ENCODE measurements around the gene SLC39A9.

The SLC39A9 gene

GRCh38 chr14:69355154-69355597 is 43.3 kb upstream of the SLC39A9 start:
- H3K9me3 ChIP-seq (ENCODE audit: insufficient read depth, low read length): no peaks in the 10 kb centered on the region
- H3K9ac ChIP-seq (ENCODE audit: insufficient read length, low read depth): no peak overlapping the region
- TF ChIP-seq SUZ12 (IDR thresholded peaks at IDR 0.05; ENCODE audit: extremely low read depth, insufficient read depth, insufficient read length) (no peak), ZNF274 (IDR thresholded peaks at IDR 0.05; ENCODE audit: low read depth, low read length) (no peak), YY1 (IDR thresholded peaks at IDR 0.05; ENCODE audit: insufficient read depth, insufficient read length) (no peak)
- no peaks in the 10 kb centered on the region for H3K27me3 ChIP-seq (ENCODE audit: insufficient read depth, insufficient read length)
- H3K4me3 ChIP-seq (ENCODE audit: insufficient read length, low read depth): no peak overlapping the region
- DNase-seq (ENCODE audit: low read depth, low spot score): no peak
- peaks cover 7% of the 10 kb centered on the region for H3K4me1 ChIP-seq (ENCODE audit: insufficient read depth, insufficient read length)
- H3K36me3 ChIP-seq (ENCODE audit: insufficient read depth, insufficient read length, low read length): no peaks in the 10 kb centered on the region

GRCh38 chr14:69355607-69356281 is 42.7 kb upstream of the SLC39A9 start:
- no peaks in the 10 kb centered on the region for H3K36me3 ChIP-seq (ENCODE audit: insufficient read depth, insufficient read length, low read length)
- H3K4me1 ChIP-seq (ENCODE audit: insufficient read depth, insufficient read length): peaks cover 6% of the 10 kb centered on the region
- H3K9me3 ChIP-seq (ENCODE audit: insufficient read depth, low read length): no peaks in the 10 kb centered on the region
- DNase-seq (ENCODE audit: low read depth, low spot score): no peak
- no peaks in the 10 kb centered on the region for H3K27me3 ChIP-seq (ENCODE audit: insufficient read depth, insufficient read length)
- no peak overlapping the region for H3K4me3 ChIP-seq (ENCODE audit: insufficient read length, low read depth)
- H3K9ac ChIP-seq (ENCODE audit: insufficient read length, low read depth): no peak overlapping the region
- no peak for TF ChIP-seq SUZ12 (IDR thresholded peaks at IDR 0.05; ENCODE audit: extremely low read depth, insufficient read depth, insufficient read length)
- no peak for TF ChIP-seq ZNF274 (IDR thresholded peaks at IDR 0.05; ENCODE audit: low read depth, low read length)
- TF ChIP-seq YY1 (IDR thresholded peaks at IDR 0.05; ENCODE audit: insufficient read depth, insufficient read length): no peak

GRCh38 chr14:69356903-69357543 is 41.5 kb upstream of the SLC39A9 start:
- no peaks in the 10 kb centered on the region for H3K36me3 ChIP-seq (ENCODE audit: insufficient read depth, insufficient read length, low read length)
- H3K9ac ChIP-seq (ENCODE audit: insufficient read length, low read depth): no peak overlapping the region
- TF ChIP-seq SUZ12 (IDR thresholded peaks at IDR 0.05; ENCODE audit: extremely low read depth, insufficient read depth, insufficient read length) (no peak), ZNF274 (IDR thresholded peaks at IDR 0.05; ENCODE audit: low read depth, low read length) (no peak), YY1 (IDR thresholded peaks at IDR 0.05; ENCODE audit: insufficient read depth, insufficient read length) (no peak)
- H3K4me1 ChIP-seq (ENCODE audit: insufficient read depth, insufficient read length): peaks cover 2% of the 10 kb centered on the region
- H3K27me3 ChIP-seq (ENCODE audit: insufficient read depth, insufficient read length): no peaks in the 10 kb centered on the region
- DNase-seq (ENCODE audit: low read depth, low spot score): no peak
- H3K4me3 ChIP-seq (ENCODE audit: insufficient read length, low read depth): no peak overlapping the region
- no peaks in the 10 kb centered on the region for H3K9me3 ChIP-seq (ENCODE audit: insufficient read depth, low read length)

GRCh38 chr14:69357544-69358200 is 40.8 kb upstream of the SLC39A9 start:
- no peak for TF ChIP-seq ZNF274 (IDR thresholded peaks at IDR 0.05; ENCODE audit: low read depth, low read length)
- Histone ChIP-seq H3K27me3 (ENCODE audit: insufficient read depth, insufficient read length) (no peaks in the 10 kb centered on the region), H3K4me1 (ENCODE audit: insufficient read depth, insufficient read length) (no peaks in the 10 kb centered on the region)

GRCh38 chr14:69358233-69358963 is 40.1 kb upstream of the SLC39A9 start:
- no peak overlapping the region for H3K9ac ChIP-seq (ENCODE audit: insufficient read length, low read depth)
- no peaks in the 10 kb centered on the region for H3K4me1 ChIP-seq (ENCODE audit: insufficient read depth, insufficient read length)
- no peaks in the 10 kb centered on the region for H3K27me3 ChIP-seq (ENCODE audit: insufficient read depth, insufficient read length)
- no peaks in the 10 kb centered on the region for H3K36me3 ChIP-seq (ENCODE audit: insufficient read depth, insufficient read length, low read length)
- H3K9me3 ChIP-seq (ENCODE audit: insufficient read depth, low read length): no peaks in the 10 kb centered on the region
- TF ChIP-seq SUZ12 (IDR thresholded peaks at IDR 0.05; ENCODE audit: extremely low read depth, insufficient read depth, insufficient read length) (no peak), ZNF274 (IDR thresholded peaks at IDR 0.05; ENCODE audit: low read depth, low read length) (no peak), YY1 (IDR thresholded peaks at IDR 0.05; ENCODE audit: insufficient read depth, insufficient read length) (no peak)
- no peak overlapping the region for H3K4me3 ChIP-seq (ENCODE audit: insufficient read length, low read depth)
- DNase-seq (ENCODE audit: low read depth, low spot score): no peak

More at GRCh38 chr14:69357544-69358200, 40.8 kb upstream of the SLC39A9 start:
- no peak overlapping the region for H3K9ac ChIP-seq (ENCODE audit: insufficient read length, low read depth)
- no peaks in the 10 kb centered on the region for H3K9me3 ChIP-seq (ENCODE audit: insufficient read depth, low read length)
- H3K36me3 ChIP-seq (ENCODE audit: insufficient read depth, insufficient read length, low read length): no peaks in the 10 kb centered on the region
- H3K4me3 ChIP-seq (ENCODE audit: insufficient read length, low read depth): no peak overlapping the region
- DNase-seq (ENCODE audit: low read depth, low spot score): no peak

- DNase-seq (ENCODE audit: low read depth, low spot score): no peak
- Histone ChIP-seq H3K4me1 (ENCODE audit: insufficient read depth, insufficient read length) (no peaks in the 10 kb centered on the region), H3K4me3 (ENCODE audit: insufficient read length, low read depth) (no peak overlapping the region), H3K9ac (ENCODE audit: insufficient read length, low read depth) (no peak overlapping the region), H3K9me3 (ENCODE audit: insufficient read depth, low read length) (no peaks in the 10 kb centered on the region), H3K27me3 (ENCODE audit: insufficient read depth, insufficient read length) (no peaks in the 10 kb centered on the region), H3K36me3 (ENCODE audit: insufficient read depth, insufficient read length, low read length) (no peaks in the 10 kb centered on the region)
- no peak for TF ChIP-seq SUZ12 (IDR thresholded peaks at IDR 0.05; ENCODE audit: extremely low read depth, insufficient read depth, insufficient read length)
- no peak for TF ChIP-seq ZNF274 (IDR thresholded peaks at IDR 0.05; ENCODE audit: low read depth, low read length)
- no peak for TF ChIP-seq YY1 (IDR thresholded peaks at IDR 0.05; ENCODE audit: insufficient read depth, insufficient read length)
Observed at GRCh38 chr14:69358966-69359365, 39.5 kb upstream of the SLC39A9 start.
